Erythroblast (primary cell): ENCODE results near the gene RERE.
A peak's percentile ranks its signal among the peaks of the same experiment; 100 is the strongest.

Experiments
- DNase-seq, 2 experiments: peaks; one replicate each; lab custom pipeline; 2025; lab: John Stamatoyannopoulos, UW
- GATA1 ChIP-seq: IDR thresholded peaks from 2 replicates; pipeline ENCODE4 v1.6.1; 2011; ENCODE audit warnings: low read depth, mild to moderate bottlenecking, control low read depth, low read length, moderate library complexity
- POLR2A ChIP-seq: IDR thresholded peaks from 2 replicates; pipeline ENCODE4 v1.6.1; 2011; ENCODE audit warnings: mild to moderate bottlenecking, low read length

RERE gene

DNA sequence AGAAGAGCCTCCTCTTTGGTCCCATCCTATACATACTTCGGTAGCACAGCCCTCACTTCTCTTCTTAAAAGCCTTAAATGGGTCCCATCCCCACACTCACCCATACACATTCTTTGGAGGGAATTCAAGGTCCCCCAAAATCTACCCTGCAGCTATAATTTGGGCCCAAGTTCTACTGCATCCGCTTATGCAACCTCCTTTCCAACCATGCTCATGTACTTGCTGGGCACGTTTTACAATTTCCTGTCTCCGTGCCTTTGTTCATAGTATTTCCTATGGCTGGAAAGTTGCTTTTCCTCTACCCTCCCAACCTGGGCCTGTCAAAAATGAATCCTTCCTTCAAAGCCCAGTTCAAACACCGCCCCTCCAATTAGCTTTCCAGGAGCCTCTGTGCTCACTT is 399.8 kb downstream of the RERE start:
- no peak for DNase-seq
- TF ChIP-seq GATA1 (no peak), POLR2A (no peak)

DNA sequence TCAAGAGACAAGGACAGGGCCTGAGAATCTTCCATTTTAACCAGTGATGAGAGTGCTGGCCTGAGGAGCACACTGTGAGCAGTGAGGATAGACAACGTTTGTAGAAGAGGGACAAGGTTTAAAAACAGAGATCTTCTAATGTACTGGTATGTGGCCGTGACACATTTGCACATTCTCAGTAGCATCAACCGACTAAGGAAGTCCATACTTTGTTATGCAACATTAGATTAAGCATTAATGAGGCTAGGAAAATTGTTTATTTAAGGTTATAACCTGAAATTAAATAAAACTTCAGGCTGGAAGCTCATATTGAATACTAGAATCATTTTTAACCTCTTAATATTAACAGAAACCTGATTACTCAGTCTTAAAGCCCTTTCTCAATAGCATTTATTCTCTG is 400.6 kb downstream of the RERE start:
- TF ChIP-seq GATA1 (no peak), POLR2A (no peak)
- DNase-seq, result no peak

GRCh38 chr1:8415526-8416278 is 401.7 kb downstream of the RERE start:
- TF ChIP-seq GATA1, result no peak
- no peak for TF ChIP-seq POLR2A
- DNase-seq, result no peak

- peak; percentile 23 to 32 for DNase-seq
- TF ChIP-seq POLR2A, result peak; percentile 35
- TF ChIP-seq GATA1, result no peak
Observed at GRCh38 chr1:8412183-8412831, 405.1 kb downstream of the RERE start.

DNA sequence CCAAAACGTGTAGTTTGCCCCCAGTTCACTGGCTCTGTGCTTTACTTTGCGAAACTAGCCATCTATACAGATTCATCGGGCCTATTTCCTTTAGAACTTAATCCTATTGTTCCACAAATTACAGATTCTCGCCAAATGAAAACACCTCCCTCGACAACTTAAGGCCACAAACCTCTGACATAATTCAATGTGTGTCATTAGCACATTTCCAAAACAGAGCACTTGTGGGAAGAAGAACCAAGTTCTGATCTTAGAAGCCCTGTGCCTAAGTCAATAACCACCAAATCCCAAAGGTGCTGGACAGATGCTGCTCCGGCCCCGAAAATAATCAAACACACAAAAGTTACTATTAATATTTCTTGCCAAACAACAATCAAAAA is 405.6 kb downstream of the RERE start:
- no peak for TF ChIP-seq GATA1
- TF ChIP-seq POLR2A, result no peak
- no peak for DNase-seq

- DNase-seq, result no peak
- no peak for TF ChIP-seq GATA1
- no peak for TF ChIP-seq POLR2A
Observed at GRCh38 chr1:8410791-8411190, 406.6 kb downstream of the RERE start.

- peak; percentile 60 to 70 for DNase-seq
- TF ChIP-seq POLR2A, result no peak
- TF ChIP-seq GATA1, result no peak
Observed at GRCh38 chr1:8409606-8410005, 407.8 kb downstream of the RERE start.

GRCh38 chr1:8409106-8409505 is 408.3 kb downstream of the RERE start:
- TF ChIP-seq GATA1 (no peak), POLR2A (no peak)
- DNase-seq, result peak; percentile 69 to 82

DNA sequence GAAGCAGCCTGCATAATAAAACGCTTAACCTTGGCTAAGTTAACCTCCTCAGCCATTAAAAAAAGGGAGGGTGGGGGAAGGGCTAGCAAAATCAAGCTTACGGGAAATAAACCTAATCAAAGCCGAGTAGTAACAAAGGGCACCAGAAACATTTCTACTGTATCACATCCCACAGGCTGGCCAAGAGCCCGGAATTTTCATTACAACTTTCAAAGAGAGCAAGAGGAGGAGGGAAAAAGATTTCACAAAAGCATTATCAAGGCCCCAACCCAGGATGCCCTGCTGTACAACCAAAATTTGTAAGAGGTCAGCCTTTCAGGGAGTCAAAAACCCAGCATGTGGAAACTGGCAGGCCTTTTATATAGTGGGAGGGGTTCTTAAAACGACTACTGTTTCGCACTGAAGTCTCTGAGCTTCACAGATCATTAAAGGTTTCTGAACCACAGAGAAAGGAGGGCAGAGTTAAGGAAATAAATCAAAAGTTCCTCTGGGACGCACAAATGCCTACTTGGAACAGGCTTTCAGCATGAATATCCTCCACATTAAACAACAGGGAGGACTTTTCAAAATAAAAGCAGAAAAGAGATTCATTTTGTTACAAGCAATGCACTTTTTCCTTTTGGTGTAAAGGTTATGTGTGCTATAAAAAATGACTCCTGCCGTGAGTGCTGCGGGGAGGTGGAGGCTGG is 409.1 kb downstream of the RERE start:
- DNase-seq, result no peak
- TF ChIP-seq GATA1 (no peak), POLR2A (peak; percentile 1)

- TF ChIP-seq GATA1 (no peak), POLR2A (no peak)
- no peak for DNase-seq
Observed at GRCh38 chr1:8407652-8408051, 409.8 kb downstream of the RERE start.

- no peak for TF ChIP-seq POLR2A
- no peak for TF ChIP-seq GATA1
- DNase-seq, result no peak
Observed at GRCh38 chr1:8406960-8407359, 410.5 kb downstream of the RERE start.

- no peak for TF ChIP-seq GATA1
- TF ChIP-seq POLR2A, result no peak
- DNase-seq, result no peak
Observed at GRCh38 chr1:8406011-8406410, 411.4 kb downstream of the RERE start.

- no peak for DNase-seq
- no peak for TF ChIP-seq GATA1
- TF ChIP-seq POLR2A, result no peak
Observed at GRCh38 chr1:8404460-8405370, 412.7 kb downstream of the RERE start.
